Heart left ventricle (tissue), 13 donors: ENCODE data around the gene ZSCAN20.

ENCODE experiments used
- POLR2A ChIP-seq, 2 donors: fragments of 450-650 bp; IDR thresholded peaks; one replicate each; pipeline ENCODE4 v1.6.1; 2017; ENCODE audit warnings: antibody characterized with exemption in 2 of 2, mild to moderate bottlenecking in 2 of 2, moderate library complexity in 2 of 2
- TF ChIP-seq, protein P1 (sequence below), 12 donors: fragments of 200-600 bp; sonication (generic) in 4 of 12; IDR thresholded peaks; one replicate each; pipeline versions ENCODE4 v1.5.0 to v1.8.0; 2018 to 2022; ENCODE audit warnings: antibody characterized with exemption in 12 of 12, mild to moderate bottlenecking in 5 of 12
- donor health status: ischemic (EF 13 %, LVEDD 7.1; RV severe dilation, severe dysfunction).
- donor health status: DM: no; HTN: yes; CAD: no.
- donor health status: DM: no; HTN: no; CAD: no.
- donor health status: ischemic (EF 25% LVEDD 6.9; RV normal size, moderate dysfunction).
- donor health status: ischemic (EF 25% LVEDD 5.7; RV mildly dilated, moderate dysfunction).
- donor health status: ischemic (EF 35%, LVEDD 5.7; RV mildly dilated, moderate dysfunction).
- donor health status: nonischemic (EF 11% LVEDD 7.7; RV severe dilation, severe dysfunction).
- donor health status: DM: yes; HTN: yes; CAD: no.
- donor health status: PGD.
- donor health status: ischemic (EF 29% LVEDD 5.4; RV normal size, mild dysfunction).
- donor health status: nonischemic (EF 23%, LVEDD 6.1; RV moderate dilation, normal function).

DNA sequence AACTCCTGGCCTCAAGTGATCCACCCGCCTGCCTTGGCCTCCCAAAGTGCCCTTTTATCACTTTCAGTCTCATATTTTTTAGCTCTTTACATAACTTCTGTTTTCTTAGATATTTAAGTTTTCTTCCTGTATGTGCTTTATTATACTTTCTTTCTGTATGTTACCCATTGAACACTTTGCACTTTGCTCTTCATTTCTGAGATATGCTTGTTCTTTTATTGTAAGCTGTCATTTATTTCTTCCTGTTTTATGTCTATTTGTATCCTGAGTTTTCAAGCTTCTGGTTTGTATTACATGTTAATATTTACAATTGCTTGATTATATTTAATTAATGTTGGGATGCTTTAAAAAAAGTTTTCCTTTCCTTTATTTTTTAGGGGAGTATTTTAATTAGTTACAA is 35.7 kb downstream of the ZSCAN20 start:
- TF ChIP-seq, protein P1, sequence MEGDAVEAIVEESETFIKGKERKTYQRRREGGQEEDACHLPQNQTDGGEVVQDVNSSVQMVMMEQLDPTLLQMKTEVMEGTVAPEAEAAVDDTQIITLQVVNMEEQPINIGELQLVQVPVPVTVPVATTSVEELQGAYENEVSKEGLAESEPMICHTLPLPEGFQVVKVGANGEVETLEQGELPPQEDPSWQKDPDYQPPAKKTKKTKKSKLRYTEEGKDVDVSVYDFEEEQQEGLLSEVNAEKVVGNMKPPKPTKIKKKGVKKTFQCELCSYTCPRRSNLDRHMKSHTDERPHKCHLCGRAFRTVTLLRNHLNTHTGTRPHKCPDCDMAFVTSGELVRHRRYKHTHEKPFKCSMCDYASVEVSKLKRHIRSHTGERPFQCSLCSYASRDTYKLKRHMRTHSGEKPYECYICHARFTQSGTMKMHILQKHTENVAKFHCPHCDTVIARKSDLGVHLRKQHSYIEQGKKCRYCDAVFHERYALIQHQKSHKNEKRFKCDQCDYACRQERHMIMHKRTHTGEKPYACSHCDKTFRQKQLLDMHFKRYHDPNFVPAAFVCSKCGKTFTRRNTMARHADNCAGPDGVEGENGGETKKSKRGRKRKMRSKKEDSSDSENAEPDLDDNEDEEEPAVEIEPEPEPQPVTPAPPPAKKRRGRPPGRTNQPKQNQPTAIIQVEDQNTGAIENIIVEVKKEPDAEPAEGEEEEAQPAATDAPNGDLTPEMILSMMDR (IDR thresholded peaks at IDR 0.05): no peak
- no peak for TF ChIP-seq POLR2A (IDR thresholded peaks at IDR 0.05)
